Esophagus squamous epithelium (tissue), 4 donors: Measurements from ENCODE around the gene ADAMTS2.

Source experiments
- POLR2A ChIP-seq, 4 donors: fragments of 450-650 bp; IDR thresholded peaks; one replicate each; pipeline ENCODE4 v1.6.1; 2017; ENCODE audit warnings: antibody characterized with exemption in 4 of 4, mild to moderate bottlenecking in 4 of 4, moderate library complexity in 3 of 4
- TF ChIP-seq, protein P1 (sequence below), 6 experiments: fragments of 450-650 bp in 4 of 6; fragments of 200-600 bp in 2 of 6; sonication (generic) in 2 of 6; IDR thresholded peaks; one replicate each; pipeline ENCODE4 v1.5.1; 2016 to 2019; ENCODE audit warnings: antibody characterized with exemption in 6 of 6, mild to moderate bottlenecking in 4 of 6, moderate library complexity in 4 of 6

DNA sequence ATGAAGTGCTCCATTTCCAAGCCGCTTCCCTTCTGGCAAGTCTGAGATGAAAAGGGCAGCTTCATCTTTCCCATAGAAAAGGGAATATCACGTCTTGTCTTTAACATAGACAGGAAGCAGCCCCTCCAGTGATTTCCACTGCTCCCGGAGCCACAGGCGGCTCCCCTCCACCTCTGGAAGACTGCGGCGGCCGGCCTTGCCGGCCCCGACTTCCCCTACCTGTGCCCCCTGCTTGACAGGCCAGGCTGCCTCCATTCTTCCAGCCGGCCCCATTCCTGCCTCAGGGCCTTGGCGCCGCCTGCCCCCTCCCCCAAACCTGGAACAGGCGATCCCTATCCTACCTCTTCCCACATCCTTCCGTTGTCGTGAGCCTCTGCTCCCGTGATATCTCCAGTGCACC lies 143.3 kb downstream of the ADAMTS2 start:
- TF ChIP-seq, protein P1, sequence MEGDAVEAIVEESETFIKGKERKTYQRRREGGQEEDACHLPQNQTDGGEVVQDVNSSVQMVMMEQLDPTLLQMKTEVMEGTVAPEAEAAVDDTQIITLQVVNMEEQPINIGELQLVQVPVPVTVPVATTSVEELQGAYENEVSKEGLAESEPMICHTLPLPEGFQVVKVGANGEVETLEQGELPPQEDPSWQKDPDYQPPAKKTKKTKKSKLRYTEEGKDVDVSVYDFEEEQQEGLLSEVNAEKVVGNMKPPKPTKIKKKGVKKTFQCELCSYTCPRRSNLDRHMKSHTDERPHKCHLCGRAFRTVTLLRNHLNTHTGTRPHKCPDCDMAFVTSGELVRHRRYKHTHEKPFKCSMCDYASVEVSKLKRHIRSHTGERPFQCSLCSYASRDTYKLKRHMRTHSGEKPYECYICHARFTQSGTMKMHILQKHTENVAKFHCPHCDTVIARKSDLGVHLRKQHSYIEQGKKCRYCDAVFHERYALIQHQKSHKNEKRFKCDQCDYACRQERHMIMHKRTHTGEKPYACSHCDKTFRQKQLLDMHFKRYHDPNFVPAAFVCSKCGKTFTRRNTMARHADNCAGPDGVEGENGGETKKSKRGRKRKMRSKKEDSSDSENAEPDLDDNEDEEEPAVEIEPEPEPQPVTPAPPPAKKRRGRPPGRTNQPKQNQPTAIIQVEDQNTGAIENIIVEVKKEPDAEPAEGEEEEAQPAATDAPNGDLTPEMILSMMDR (IDR thresholded peaks at IDR 0.05) = no peak
- no peak for TF ChIP-seq POLR2A (IDR thresholded peaks at IDR 0.05)
